Astrocyte of the spinal cord (primary cell): ENCODE results near the gene SLC35G3.

Experiments used
- DNase-seq: peaks from one replicate; pipeline ENCODE4 v3.0.0; 2011; ENCODE audit warnings: low read depth, low spot score
- H3K4me3 ChIP-seq: 2 replicates; pipeline ENCODE4 v1.5.1; 2011; ENCODE audit warnings: low read depth, mild to moderate bottlenecking, low read length, moderate library complexity
- CTCF ChIP-seq: IDR thresholded peaks from 2 replicates; pipeline ENCODE4 v1.5.1; 2012; ENCODE audit warnings: low read depth, mild to moderate bottlenecking, low read length, inconsistent platforms
- in situ Hi-C: cut with HindIII; loops from 2 replicates; pipeline ENCODE4 v1.10.0; 2017; ENCODE audit warnings: low sequenced_read_pairs

The SLC35G3 gene

GRCh38 chr17:35227546-35227945, 33.4 kb upstream of the SLC35G3 start:
- in situ Hi-C loops: no loop called here
- no peak for DNase-seq
- no peak for TF ChIP-seq CTCF
- H3K4me3 ChIP-seq: no peak overlapping the region

- H3K4me3 ChIP-seq: no peak overlapping the region
- in situ Hi-C loops: no loop called here
- no peak for DNase-seq
- TF ChIP-seq CTCF: no peak
Observed at GRCh38 chr17:35224436-35224835, 30.2 kb upstream of the SLC35G3 start.

GRCh38 chr17:35222452-35222851, 28.3 kb upstream of the SLC35G3 start:
- in situ Hi-C loops: no loop called here
- no peak overlapping the region for H3K4me3 ChIP-seq
- no peak for DNase-seq
- no peak for TF ChIP-seq CTCF

- DNase-seq: no peak
- in situ Hi-C loops: no loop called here
- H3K4me3 ChIP-seq: no peak overlapping the region
- no peak for TF ChIP-seq CTCF
Observed at GRCh38 chr17:35218915-35219314, 24.7 kb upstream of the SLC35G3 start.

GRCh38 chr17:35217107-35217506, 22.9 kb upstream of the SLC35G3 start:
- no peak for TF ChIP-seq CTCF
- in situ Hi-C loops: no loop called here
- H3K4me3 ChIP-seq: no peak overlapping the region
- DNase-seq: no peak

GRCh38 chr17:35214631-35215273, 20.6 kb upstream of the SLC35G3 start:
- no peak for DNase-seq
- no peak overlapping the region for H3K4me3 ChIP-seq
- in situ Hi-C loops: no loop called here
- TF ChIP-seq CTCF: no peak
